ENCODE results near the gene DRD2. TPM values are rescaled to one million over a fixed set of nuclear protein-coding genes. Genes with fewer than 3 reads are reported as not detected.

The DRD2 gene
- total RNA-seq, 1 donor from 2014 or later, result 289 TPM

- Mint-ChIP-seq H3K4me3 (ENCODE audit: unreplicated experiment) (no peak overlapping the region), H3K4me1 (ENCODE audit: low read depth, unreplicated experiment) (peaks cover 26% of the 10 kb centered on the region), H3K36me3 (ENCODE audit: unreplicated experiment) (peaks cover 8% of the 10 kb centered on the region), H3K9me3 (ENCODE audit: unreplicated experiment) (peaks cover 2% of the 10 kb centered on the region), H3K27me3 (ENCODE audit: unreplicated experiment) (peaks cover 7% of the 10 kb centered on the region), H3K27ac (ENCODE audit: unreplicated experiment) (no peak overlapping the region)
- no peak for TF ChIP-seq CTCF (IDR thresholded peaks at IDR 0.05; ENCODE audit: partially characterized antibody, unreplicated experiment)
- no peak for DNase-seq
These were observed 48.5 kb downstream of the DRD2 start for GRCh38 chr11:113426686-113427085.

GRCh38 chr11:113420808-113421207, 54.4 kb downstream of the DRD2 start:
- no peak for DNase-seq
- H3K4me1 Mint-ChIP-seq (ENCODE audit: low read depth, unreplicated experiment), result peaks cover 7% of the 10 kb centered on the region
- no peak overlapping the region for H3K4me3 Mint-ChIP-seq (ENCODE audit: unreplicated experiment)
- peaks cover 4% of the 10 kb centered on the region for H3K27me3 Mint-ChIP-seq (ENCODE audit: unreplicated experiment)
- TF ChIP-seq CTCF (IDR thresholded peaks at IDR 0.05; ENCODE audit: partially characterized antibody, unreplicated experiment), result no peak
- H3K9me3 Mint-ChIP-seq (ENCODE audit: unreplicated experiment), result peaks cover 2% of the 10 kb centered on the region
- no peak overlapping the region for H3K27ac Mint-ChIP-seq (ENCODE audit: unreplicated experiment)
- peaks cover 5% of the 10 kb centered on the region for H3K36me3 Mint-ChIP-seq (ENCODE audit: unreplicated experiment)

GRCh38 chr11:113419454-113420003, 55.7 kb downstream of the DRD2 start:
- H3K4me3 Mint-ChIP-seq (ENCODE audit: unreplicated experiment), result no peak overlapping the region
- peaks cover 4% of the 10 kb centered on the region for H3K9me3 Mint-ChIP-seq (ENCODE audit: unreplicated experiment)
- TF ChIP-seq CTCF (IDR thresholded peaks at IDR 0.05; ENCODE audit: partially characterized antibody, unreplicated experiment), result no peak
- H3K27ac Mint-ChIP-seq (ENCODE audit: unreplicated experiment), result no peak overlapping the region
- H3K4me1 Mint-ChIP-seq (ENCODE audit: low read depth, unreplicated experiment), result peaks cover 7% of the 10 kb centered on the region
- peaks cover 13% of the 10 kb centered on the region for H3K36me3 Mint-ChIP-seq (ENCODE audit: unreplicated experiment)
- DNase-seq, result no peak
- peaks cover 7% of the 10 kb centered on the region for H3K27me3 Mint-ChIP-seq (ENCODE audit: unreplicated experiment)

- H3K9me3 Mint-ChIP-seq (ENCODE audit: unreplicated experiment), result peaks cover 4% of the 10 kb centered on the region
- H3K36me3 Mint-ChIP-seq (ENCODE audit: unreplicated experiment), result peaks cover 13% of the 10 kb centered on the region
- no peak overlapping the region for H3K4me3 Mint-ChIP-seq (ENCODE audit: unreplicated experiment)
- H3K27ac Mint-ChIP-seq (ENCODE audit: unreplicated experiment), result no peak overlapping the region
- DNase-seq, result no peak
- peaks cover 7% of the 10 kb centered on the region for H3K27me3 Mint-ChIP-seq (ENCODE audit: unreplicated experiment)
- no peak for TF ChIP-seq CTCF (IDR thresholded peaks at IDR 0.05; ENCODE audit: partially characterized antibody, unreplicated experiment)
- H3K4me1 Mint-ChIP-seq (ENCODE audit: low read depth, unreplicated experiment), result peaks cover 7% of the 10 kb centered on the region
These were observed 57.8 kb downstream of the DRD2 start for GRCh38 chr11:113417428-113417827.

- H3K4me3 Mint-ChIP-seq (ENCODE audit: unreplicated experiment), result no peak overlapping the region
- H3K9me3 Mint-ChIP-seq (ENCODE audit: unreplicated experiment), result peaks cover 4% of the 10 kb centered on the region
- H3K27ac Mint-ChIP-seq (ENCODE audit: unreplicated experiment), result no peak overlapping the region
These were observed 59.9 kb downstream of the DRD2 start for GRCh38 chr11:113415343-113415742.

More at GRCh38 chr11:113415343-113415742, 59.9 kb downstream of the DRD2 start:
- Mint-ChIP-seq H3K27me3 (ENCODE audit: unreplicated experiment) (peaks cover 4% of the 10 kb centered on the region), H3K36me3 (ENCODE audit: unreplicated experiment) (peaks cover 12% of the 10 kb centered on the region), H3K4me1 (ENCODE audit: low read depth, unreplicated experiment) (peaks cover 5% of the 10 kb centered on the region)
- TF ChIP-seq CTCF (IDR thresholded peaks at IDR 0.05; ENCODE audit: partially characterized antibody, unreplicated experiment), result no peak
- DNase-seq, result no peak

All from glutamatergic neuron (in vitro differentiated cells).